Prostate gland (tissue), 2 donors: ENCODE data around the gene FAM83F. TPM values are rescaled to one million over a fixed set of nuclear protein-coding genes. Genes with fewer than 3 reads are reported as not detected.

Source experiments
- DNase-seq: peaks from one replicate; pipeline ENCODE4 v3.0.0-alpha.2; 2019; ENCODE audit warnings: low spot score
- H3K27ac ChIP-seq, 2 donors: fragments of 200-600 bp; sonication (generic); 2 replicates each; pipeline ENCODE4 v1.5.1; 2017 to 2019
- H3K27me3 ChIP-seq: fragments of 200-600 bp; sonication (generic); replicated peaks from 2 replicates; pipeline ENCODE4 v1.5.1; 2019; ENCODE audit not compliant: insufficient read depth
- H3K36me3 ChIP-seq, 2 donors: fragments of 200-600 bp; sonication (generic); 1 replicate in 1 of 2; 2 replicates in 1 of 2; pipeline versions ENCODE4 v1.5.1 to v1.8.1; 2017 to 2019
- H3K4me1 ChIP-seq: fragments of 200-600 bp; sonication (generic); replicated peaks from 2 replicates; pipeline ENCODE4 v1.5.1; 2019
- H3K4me3 ChIP-seq, 2 donors: fragments of 200-600 bp; sonication (generic); 2 replicates each; pipeline ENCODE4 v1.5.1; 2017 to 2019
- H3K9me3 ChIP-seq: fragments of 200-600 bp; sonication (generic); 2 replicates; pipeline ENCODE4 v1.5.1; 2017
- CTCF ChIP-seq, 4 experiments: fragments of 200-600 bp in 2 of 4; fragments of 450-650 bp in 2 of 4; sonication (generic) in 2 of 4; IDR thresholded peaks; 1 replicate in 3 of 4; 2 replicates in 1 of 4; pipeline ENCODE4 v1.5.1; 2016 to 2019; ENCODE audit warnings: antibody characterized with exemption in 4 of 4, mild to moderate bottlenecking in 2 of 4, moderate library complexity in 2 of 4
- POLR2A ChIP-seq: fragments of 450-650 bp; IDR thresholded peaks from one replicate; pipeline ENCODE4 v1.6.1; 2016; ENCODE audit warnings: antibody characterized with exemption, mild to moderate bottlenecking
- POLR2AphosphoS5 ChIP-seq: sonication (generic); formaldehyde crosslinking; IDR thresholded peaks from one replicate; pipeline ENCODE4 v1.6.1; 2017; ENCODE audit warnings: antibody characterized with exemption
- WGBS: methylation state at CpG from one replicate; pipeline ENCODE4 v1.1.5; 2018; 5-methylcytosine and 5-hydroxymethylcytosine counted together
- intact Hi-C: fragments of 100-400 bp; cut with DNase I; formaldehyde crosslinking; loops from one replicate; pipeline ENCODE4 v1.14.2; 2022
- total RNA-seq, 2 donors: library from RNA; depleted of rRNA; stranded (reverse); fragments of >200 nt; gene quantifications; one replicate each; pipeline ENCODE4 v1.1.0, GENCODE V29; 2016

The FAM83F gene
- total RNA-seq, 2 donors from 2014 or later: 26.2 to 28.6 TPM

DNA sequence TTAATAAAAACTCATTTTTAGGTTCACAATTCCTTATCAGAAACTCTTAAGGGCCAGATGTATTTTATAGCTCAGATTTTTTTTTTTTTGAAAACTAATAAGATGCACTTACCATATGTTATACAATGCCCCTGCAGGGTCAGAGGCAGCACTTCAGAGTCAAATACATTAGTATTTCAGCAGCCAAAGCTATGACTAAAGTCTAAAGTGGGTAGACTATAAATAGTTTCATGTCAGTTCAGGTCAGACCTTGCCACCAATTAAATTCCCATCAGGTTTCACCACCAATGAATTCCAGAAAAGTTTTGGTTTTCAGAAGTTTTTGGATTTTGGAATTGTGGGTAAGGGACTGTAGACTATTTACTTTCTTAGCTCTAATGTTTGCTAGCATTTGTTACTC, 75.9 kb downstream of the FAM83F start:
- H3K4me3 ChIP-seq: no peak overlapping the region
- DNase-seq: no peak
- no peak overlapping the region for H3K27ac ChIP-seq
- no peaks in the 10 kb centered on the region for H3K27me3 ChIP-seq
- intact Hi-C loops: no loop called here
- no peaks in the 10 kb centered on the region for H3K4me1 ChIP-seq
- no peaks in the 10 kb centered on the region for H3K9me3 ChIP-seq
- no peaks in the 10 kb centered on the region for H3K36me3 ChIP-seq
- no peak for TF ChIP-seq POLR2AphosphoS5

DNA sequence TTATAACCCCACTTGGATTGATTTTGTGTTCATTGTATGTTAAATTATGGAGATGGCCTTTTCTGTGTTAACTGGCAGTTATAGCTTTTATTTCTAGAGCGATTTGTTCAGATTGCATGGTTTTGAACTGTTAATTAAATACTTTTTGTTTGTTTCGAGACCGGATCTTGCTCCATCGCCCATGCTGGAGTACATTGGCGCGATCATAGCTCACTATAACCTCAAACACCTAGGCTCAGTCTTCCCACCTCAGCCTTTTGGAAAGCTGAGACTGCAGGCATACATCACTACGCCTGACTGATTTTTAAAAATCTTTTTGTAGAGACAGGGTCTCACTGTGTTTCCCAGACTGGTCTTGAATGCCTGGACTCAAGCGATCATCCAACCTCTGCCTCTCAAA, 77.0 kb downstream of the FAM83F start:
- H3K9me3 ChIP-seq: no peaks in the 10 kb centered on the region
- intact Hi-C loops: no loop called here
- DNase-seq: no peak
- TF ChIP-seq CTCF (IDR thresholded peaks at IDR 0.05): no peak
- H3K4me3 ChIP-seq: no peak overlapping the region
- no peaks in the 10 kb centered on the region for H3K27me3 ChIP-seq
- WGBS: 97% methylated on average over 8 of the region's 8 CpGs
- H3K27ac ChIP-seq: no peak overlapping the region
- H3K4me1 ChIP-seq: no peaks in the 10 kb centered on the region
- H3K36me3 ChIP-seq: no peaks in the 10 kb centered on the region

GRCh38 chr22:40076702-40077645, 82.2 kb downstream of the FAM83F start:
- no peak for TF ChIP-seq CTCF (IDR thresholded peaks at IDR 0.05)
- TF ChIP-seq POLR2AphosphoS5: no peak
- TF ChIP-seq POLR2A: no peak
- no peak overlapping the region for H3K4me3 ChIP-seq
- H3K36me3 ChIP-seq: no peaks in the 10 kb centered on the region
- peaks cover 4% of the 10 kb centered on the region for H3K4me1 ChIP-seq
- no peaks in the 10 kb centered on the region for H3K9me3 ChIP-seq
- intact Hi-C loops: no loop called here
- H3K27ac ChIP-seq: no peak overlapping the region
- WGBS: 74% methylated on average over 8 of the region's 8 CpGs
- no peak for DNase-seq
- no peaks in the 10 kb centered on the region for H3K27me3 ChIP-seq

DNA sequence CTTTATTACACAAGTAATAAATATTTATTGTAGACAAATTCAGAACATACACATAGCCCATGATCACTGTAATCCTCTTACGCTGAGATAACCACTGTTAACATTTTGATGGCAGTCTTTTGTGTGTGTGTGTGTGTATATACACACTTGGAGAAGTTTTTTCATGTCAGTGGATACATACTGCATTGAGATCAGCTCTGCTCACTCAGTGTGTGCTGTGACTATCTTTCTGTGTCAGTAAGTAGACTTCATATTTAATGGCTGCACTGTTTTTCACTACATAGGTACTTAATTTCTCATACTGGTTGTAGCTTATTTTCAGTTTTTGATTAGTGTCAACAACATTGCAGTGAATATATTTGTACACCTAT, 82.9 kb downstream of the FAM83F start:
- H3K9me3 ChIP-seq: no peaks in the 10 kb centered on the region
- no peak for DNase-seq
- 66% methylated on average over 1 of the region's 1 CpG for WGBS
- intact Hi-C loops: no loop called here
- peaks cover 4% of the 10 kb centered on the region for H3K4me1 ChIP-seq
- H3K27ac ChIP-seq: no peak overlapping the region
- no peaks in the 10 kb centered on the region for H3K27me3 ChIP-seq
- H3K36me3 ChIP-seq: no peaks in the 10 kb centered on the region
- TF ChIP-seq POLR2AphosphoS5 (no peak), CTCF (IDR thresholded peaks at IDR 0.05) (no peak), POLR2A (no peak)
- H3K4me3 ChIP-seq: no peak overlapping the region

- intact Hi-C loops: no loop called here
- no peaks in the 10 kb centered on the region for H3K36me3 ChIP-seq
- peaks cover 4% of the 10 kb centered on the region for H3K4me1 ChIP-seq
- H3K27ac ChIP-seq: no peak overlapping the region
- WGBS: 89% methylated on average over 5 of the region's 5 CpGs
- DNase-seq: no peak
- H3K27me3 ChIP-seq: no peaks in the 10 kb centered on the region
- H3K4me3 ChIP-seq: no peak overlapping the region
- no peaks in the 10 kb centered on the region for H3K9me3 ChIP-seq
- no peak for TF ChIP-seq POLR2AphosphoS5
- TF ChIP-seq CTCF (IDR thresholded peaks at IDR 0.05): no peak
- no peak for TF ChIP-seq POLR2A
Measured at GRCh38 chr22:40081662-40082061, 86.9 kb downstream of the FAM83F start.
